Measurements from ENCODE around the gene DTX1.
"Not testable (repeated sequence)": the region's sequence is repeated elsewhere in the genome, so short reads cannot be mapped to it uniquely, and the experiment has no call there.

DTX1 gene

GRCh38 chr12:113115455-113116126, 59.1 kb downstream of the DTX1 start:
- DNase-seq: no peak

- DNase-seq: no peak
These were observed 60.3 kb downstream of the DTX1 start for GRCh38 chr12:113116875-113117274.

GRCh38 chr12:113117684-113118083, 61.2 kb downstream of the DTX1 start:
- not testable (repeated sequence) for DNase-seq

GRCh38 chr12:113118142-113118541, 61.6 kb downstream of the DTX1 start:
- no peak for DNase-seq

- DNase-seq: no peak
These were observed 63.6 kb downstream of the DTX1 start for GRCh38 chr12:113119980-113120669.

GRCh38 chr12:113120670-113121370, 64.3 kb downstream of the DTX1 start:
- DNase-seq: no peak

GRCh38 chr12:113127791-113128199, 71.3 kb downstream of the DTX1 start:
- no peak for DNase-seq

- no peak for DNase-seq
These were observed 72.5 kb downstream of the DTX1 start for GRCh38 chr12:113128802-113129663.

- no peak for DNase-seq
These were observed 73.3 kb downstream of the DTX1 start for GRCh38 chr12:113129664-113130456.

- DNase-seq: no peak
These were observed 74.1 kb downstream of the DTX1 start for GRCh38 chr12:113130457-113131135.

- DNase-seq: no peak
These were observed 75.0 kb downstream of the DTX1 start for GRCh38 chr12:113131556-113131955.

- DNase-seq: no peak
These were observed 76.5 kb downstream of the DTX1 start for GRCh38 chr12:113133036-113133435.

GRCh38 chr12:113133666-113134065, 77.1 kb downstream of the DTX1 start:
- no peak for DNase-seq

- DNase-seq: no peak
These were observed 77.5 kb downstream of the DTX1 start for GRCh38 chr12:113134071-113134470.

GRCh38 chr12:113134521-113134951, 78.0 kb downstream of the DTX1 start:
- DNase-seq: no peak

- DNase-seq: peak; percentile 58
These were observed 78.9 kb downstream of the DTX1 start, which contains the start of gene RASAL1 for GRCh38 chr12:113135178-113136127. Gene RASAL1, minus strand, starts transcription at chr12:113135761. Its CDS starts 299 bp downstream, at chr12:113135462.

GRCh38 chr12:113136128-113136989, 79.8 kb downstream of the DTX1 start:
- DNase-seq: peak; percentile 27

GRCh38 chr12:113136990-113137511, 80.5 kb downstream of the DTX1 start:
- DNase-seq: no peak

Measured in effector CD8-positive, alpha-beta T cell (primary cell).